HL-60 (cell line): ENCODE data around the gene AFAP1L1.

Experiments
- CTCF ChIP-seq: IDR thresholded peaks from one replicate; pipeline ENCODE4 v1.5.1; 2011; ENCODE audit warnings: low read length, control low read depth, inconsistent platforms; ENCODE audit not compliant: insufficient read depth
- POLR2AphosphoS5 ChIP-seq: IDR thresholded peaks from 2 replicates; pipeline ENCODE4 v1.6.1; 2012; ENCODE audit warnings: low read depth
- REST ChIP-seq: IDR thresholded peaks from 2 replicates; pipeline ENCODE4 v1.6.1; 2012; ENCODE audit warnings: low read depth; ENCODE audit not compliant: insufficient replicate concordance

- TF ChIP-seq CTCF (no peak), POLR2AphosphoS5 (no peak), REST (no peak)
Measured at GRCh38 chr5:149349382-149349781, 77.7 kb downstream of the AFAP1L1 start.
